Kidney epithelial cell (primary cell): ENCODE measurements around the gene BAX. TPM values are rescaled to one million over a fixed set of nuclear protein-coding genes. Genes with fewer than 3 reads are reported as not detected.

Experiments used
- DNase-seq: peaks from one replicate; pipeline ENCODE4 v3.0.0-alpha.2; 2010; ENCODE audit warnings: low read depth
- H3K27me3 ChIP-seq: 2 replicates; pipeline ENCODE4 v1.6.0; 2011; ENCODE audit warnings: low read length; ENCODE audit not compliant: control insufficient read depth, insufficient read depth
- H3K36me3 ChIP-seq: 2 replicates; pipeline ENCODE4 v1.5.1; 2011; ENCODE audit warnings: low read length; ENCODE audit not compliant: control insufficient read depth, insufficient read depth
- H3K4me3 ChIP-seq: 2 replicates; pipeline ENCODE4 v1.5.1; 2011; ENCODE audit warnings: low read depth, mild to moderate bottlenecking, control low read depth, low read length
- total RNA-seq: library from RNA; depleted of rRNA; stranded (reverse); fragments of >200 nt; gene quantifications from 2 replicates; pipeline ENCODE4 v1.2.3, GENCODE V29; 2015
- TF ChIP-seq, protein P1 (sequence below): IDR thresholded peaks from 2 replicates; pipeline ENCODE4 v1.5.1; 2011; ENCODE audit warnings: mild to moderate bottlenecking, moderate library complexity, low read length, control low read depth, inconsistent platforms; ENCODE audit not compliant: insufficient read depth, poor library complexity, severe bottlenecking

The BAX gene
- total RNA-seq, 1 donor from 2014 or later = 128 TPM

- Histone ChIP-seq H3K4me3 (no peak overlapping the region), H3K27me3 (no peaks in the 10 kb centered on the region), H3K36me3 (peaks cover 5% of the 10 kb centered on the region)
- TF ChIP-seq, protein P1, sequence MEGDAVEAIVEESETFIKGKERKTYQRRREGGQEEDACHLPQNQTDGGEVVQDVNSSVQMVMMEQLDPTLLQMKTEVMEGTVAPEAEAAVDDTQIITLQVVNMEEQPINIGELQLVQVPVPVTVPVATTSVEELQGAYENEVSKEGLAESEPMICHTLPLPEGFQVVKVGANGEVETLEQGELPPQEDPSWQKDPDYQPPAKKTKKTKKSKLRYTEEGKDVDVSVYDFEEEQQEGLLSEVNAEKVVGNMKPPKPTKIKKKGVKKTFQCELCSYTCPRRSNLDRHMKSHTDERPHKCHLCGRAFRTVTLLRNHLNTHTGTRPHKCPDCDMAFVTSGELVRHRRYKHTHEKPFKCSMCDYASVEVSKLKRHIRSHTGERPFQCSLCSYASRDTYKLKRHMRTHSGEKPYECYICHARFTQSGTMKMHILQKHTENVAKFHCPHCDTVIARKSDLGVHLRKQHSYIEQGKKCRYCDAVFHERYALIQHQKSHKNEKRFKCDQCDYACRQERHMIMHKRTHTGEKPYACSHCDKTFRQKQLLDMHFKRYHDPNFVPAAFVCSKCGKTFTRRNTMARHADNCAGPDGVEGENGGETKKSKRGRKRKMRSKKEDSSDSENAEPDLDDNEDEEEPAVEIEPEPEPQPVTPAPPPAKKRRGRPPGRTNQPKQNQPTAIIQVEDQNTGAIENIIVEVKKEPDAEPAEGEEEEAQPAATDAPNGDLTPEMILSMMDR = no peak
- no peak for DNase-seq
Measured at GRCh38 chr19:49006905-49007304, 52.2 kb downstream of the BAX start.

DNA sequence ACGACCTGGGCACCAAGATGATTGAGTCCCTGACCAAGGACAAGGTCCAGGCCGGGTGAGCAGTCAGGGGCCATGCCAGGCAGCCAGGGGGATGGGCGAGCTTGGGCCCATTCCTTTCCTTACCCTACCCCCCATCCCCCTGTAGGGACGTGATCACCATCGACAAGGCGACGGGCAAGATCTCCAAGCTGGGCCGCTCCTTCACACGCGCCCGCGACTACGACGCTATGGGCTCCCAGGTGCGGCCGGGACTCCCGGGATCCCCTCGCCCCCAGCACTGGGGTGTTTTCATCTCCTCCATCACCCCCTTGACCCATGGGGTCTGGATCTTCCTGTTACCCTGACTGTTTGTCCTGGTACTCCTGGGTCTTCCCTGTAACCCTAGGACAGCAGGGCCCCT is 55.2 kb downstream of the BAX start:
- no peak for DNase-seq
- H3K36me3 ChIP-seq = peaks cover 5% of the 10 kb centered on the region

GRCh38 chr19:49010453-49010852 is 55.8 kb downstream of the BAX start:
- TF ChIP-seq, protein P1 = no peak
- DNase-seq = no peak
- H3K27me3 ChIP-seq = no peaks in the 10 kb centered on the region

More for the DNA sequence above, 55.2 kb downstream of the BAX start:
- TF ChIP-seq, protein P1 = no peak
- Histone ChIP-seq H3K27me3 (no peaks in the 10 kb centered on the region), H3K4me3 (no peak overlapping the region)

GRCh38 chr19:49011194-49011593 is 56.5 kb downstream of the BAX start:
- Histone ChIP-seq H3K27me3 (no peaks in the 10 kb centered on the region), H3K4me3 (no peak overlapping the region), H3K36me3 (peaks cover 2% of the 10 kb centered on the region)
- DNase-seq = no peak
- TF ChIP-seq, protein P1 = no peak

More at GRCh38 chr19:49010453-49010852, 55.8 kb downstream of the BAX start:
- no peak overlapping the region for H3K4me3 ChIP-seq
- peaks cover 2% of the 10 kb centered on the region for H3K36me3 ChIP-seq

Other genes with a start within 250 kb of the BAX start
- gene MAMSTR, start 235.2 kb upstream of the BAX start, total RNA-seq = 1.0 and 1.3 TPM in 2 replicates
- 3.8 and 4.8 TPM in 2 replicates for gene RASIP1, start 214.3 kb upstream of the BAX start, total RNA-seq
- 0.25 TPM in 1 of 2 replicates, not detected in the other for gene IZUMO1, start 208.0 kb upstream of the BAX start, total RNA-seq
- gene FUT1, start 202.2 kb upstream of the BAX start, total RNA-seq = 10.4 and 12.3 TPM in 2 replicates
- 0.13 TPM in 1 of 2 replicates, not detected in the other for gene FGF21, start 199.4 kb upstream of the BAX start, total RNA-seq
- 47.7 and 56.8 TPM in 2 replicates for gene BCAT2, start 143.8 kb upstream of the BAX start, total RNA-seq
- 10.2 and 15.0 TPM in 2 replicates for gene HSD17B14, start 118.4 kb upstream of the BAX start, total RNA-seq
- gene PLEKHA4, start 86.3 kb upstream of the BAX start, total RNA-seq = 10.0 and 11.1 TPM in 2 replicates
- gene PPP1R15A, start 82.5 kb upstream of the BAX start, total RNA-seq = 225 and 233 TPM in 2 replicates
- not detected in 2 replicates for gene TULP2, start 56.1 kb upstream of the BAX start, total RNA-seq
- 248 and 260 TPM in 2 replicates for gene NUCB1, start 54.6 kb upstream of the BAX start, total RNA-seq
- gene DHDH, start 21.2 kb upstream of the BAX start, total RNA-seq = 1.0 and 1.5 TPM in 2 replicates
- 2,415 and 2,688 TPM in 2 replicates for gene FTL, start 10.4 kb downstream of the BAX start, total RNA-seq
- 23.1 and 24.8 TPM in 2 replicates for gene GYS1, start 38.4 kb downstream of the BAX start, total RNA-seq
- 174 and 177 TPM in 2 replicates for gene RUVBL2, start 39.0 kb downstream of the BAX start, total RNA-seq
- gene LHB, start 62.2 kb downstream of the BAX start, total RNA-seq = 8.2 and 8.4 TPM in 2 replicates
- gene CGB3, start 69.5 kb downstream of the BAX start, total RNA-seq = not detected in 2 replicates
- 1.9 and 5.1 TPM in 2 replicates for gene CGB2, start 77.0 kb downstream of the BAX start, total RNA-seq
- gene CGB1, start 82.0 kb downstream of the BAX start, total RNA-seq = 13.7 and 15.3 TPM in 2 replicates
- 0.89 TPM in 1 of 2 replicates, not detected in the other for gene CGB5, start 89.0 kb downstream of the BAX start, total RNA-seq
- 3.3 and 7.4 TPM in 2 replicates for gene CGB8, start 94.2 kb downstream of the BAX start, total RNA-seq
- 5.5 and 14.4 TPM in 2 replicates for gene CGB7, start 102.9 kb downstream of the BAX start, total RNA-seq
- gene NTF4, start 109.9 kb downstream of the BAX start, total RNA-seq = 0.58 TPM in 1 of 2 replicates, not detected in the other
- not detected in 2 replicates for gene KCNA7, start 117.8 kb downstream of the BAX start, total RNA-seq
- 108 and 135 TPM in 2 replicates for gene SNRNP70, start 130.6 kb downstream of the BAX start, total RNA-seq
- 3.4 and 5.8 TPM in 2 replicates for gene LIN7B, start 159.5 kb downstream of the BAX start, total RNA-seq
- gene C19orf73, start 164.3 kb downstream of the BAX start, total RNA-seq = 4.2 and 4.6 TPM in 2 replicates
- 0.88 and 10.9 TPM in 2 replicates for gene PPFIA3, start 164.7 kb downstream of the BAX start, total RNA-seq
- gene HRC, start 200.5 kb downstream of the BAX start, total RNA-seq = not detected in 2 replicates
- 13.5 and 16.7 TPM in 2 replicates for gene TRPM4, start 202.9 kb downstream of the BAX start, total RNA-seq